ENCODE data around the gene FAM20C.

Gene FAM20C

DNA sequence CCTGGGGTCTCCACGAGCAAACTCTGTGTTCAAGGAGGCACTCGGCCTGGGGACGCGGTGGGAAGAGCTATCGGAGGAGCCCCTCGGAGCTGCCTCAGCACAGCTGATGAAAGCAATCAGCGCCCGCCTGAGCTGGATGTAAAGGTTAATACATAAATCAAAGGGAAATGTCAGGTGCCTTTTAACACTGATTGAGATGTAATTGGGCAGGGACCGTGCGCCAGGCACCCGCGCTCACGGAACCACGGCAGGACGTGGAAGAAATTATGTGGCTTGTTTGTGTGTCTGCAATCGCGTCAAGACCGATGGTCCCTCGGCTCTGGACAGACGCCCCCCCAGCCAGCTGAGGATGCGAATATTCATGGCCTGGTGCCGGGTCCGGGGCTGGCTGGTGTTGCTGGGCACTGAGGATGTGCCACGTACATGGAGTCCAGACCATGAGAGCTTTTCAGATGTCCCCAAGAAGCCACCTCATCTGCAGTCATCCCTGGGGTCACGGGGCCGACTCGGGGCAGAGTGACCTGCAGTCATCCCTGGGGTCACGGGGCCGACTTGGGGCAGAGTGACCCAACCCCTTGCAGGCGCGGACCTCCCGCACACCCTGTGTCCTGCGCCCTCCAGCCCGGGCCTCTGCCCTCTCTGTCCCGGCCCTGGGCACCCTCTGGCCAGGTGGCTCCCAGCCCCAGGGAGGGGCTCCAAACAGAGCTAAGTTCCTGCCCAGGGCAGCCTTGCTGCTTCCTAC, 113.2 kb downstream of the FAM20C start:
- Histone ChIP-seq H3K27me3 (ENCODE audit: control insufficient read depth, insufficient read depth, low read length) (no peaks in the 10 kb centered on the region), H3K9me3 (ENCODE audit: control insufficient read depth, low read length) (no peaks in the 10 kb centered on the region), H3K36me3 (ENCODE audit: control insufficient read depth, insufficient read depth, low read length) (no peaks in the 10 kb centered on the region), H3K4me1 (ENCODE audit: control insufficient read depth, insufficient read depth, low read length) (no peaks in the 10 kb centered on the region), H3K9ac (ENCODE audit: low read length) (no peak overlapping the region), H3K4me3 (ENCODE audit: low read length) (no peak overlapping the region)

DNA sequence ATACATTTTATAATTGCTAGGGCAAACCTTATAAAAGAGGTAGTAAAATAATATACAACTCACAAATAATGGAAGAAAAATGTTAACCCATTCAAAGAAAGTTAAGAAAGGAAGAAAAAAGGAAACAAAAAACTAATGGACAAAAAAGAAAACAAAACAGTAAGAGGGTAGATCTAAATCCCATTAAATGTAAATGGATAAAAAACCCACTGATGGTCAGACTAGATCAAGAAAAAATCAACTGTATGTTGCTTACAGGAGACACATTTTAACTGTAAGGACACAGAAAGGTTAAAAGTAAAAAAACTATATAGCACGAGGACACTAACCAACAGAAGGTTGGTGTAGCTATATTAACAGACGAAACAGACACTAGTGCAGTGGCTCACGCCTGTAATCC, 115.6 kb downstream of the FAM20C start:
- no peaks in the 10 kb centered on the region for H3K4me1 ChIP-seq (ENCODE audit: control insufficient read depth, insufficient read depth, low read length)
- H3K27me3 ChIP-seq (ENCODE audit: control insufficient read depth, insufficient read depth, low read length), result peaks cover 13% of the 10 kb centered on the region
- H3K36me3 ChIP-seq (ENCODE audit: control insufficient read depth, insufficient read depth, low read length), result no peaks in the 10 kb centered on the region
- no peaks in the 10 kb centered on the region for H3K9me3 ChIP-seq (ENCODE audit: control insufficient read depth, low read length)
- H3K9ac ChIP-seq (ENCODE audit: low read length), result no peak overlapping the region
- H3K4me3 ChIP-seq (ENCODE audit: low read length), result no peak overlapping the region

DNA sequence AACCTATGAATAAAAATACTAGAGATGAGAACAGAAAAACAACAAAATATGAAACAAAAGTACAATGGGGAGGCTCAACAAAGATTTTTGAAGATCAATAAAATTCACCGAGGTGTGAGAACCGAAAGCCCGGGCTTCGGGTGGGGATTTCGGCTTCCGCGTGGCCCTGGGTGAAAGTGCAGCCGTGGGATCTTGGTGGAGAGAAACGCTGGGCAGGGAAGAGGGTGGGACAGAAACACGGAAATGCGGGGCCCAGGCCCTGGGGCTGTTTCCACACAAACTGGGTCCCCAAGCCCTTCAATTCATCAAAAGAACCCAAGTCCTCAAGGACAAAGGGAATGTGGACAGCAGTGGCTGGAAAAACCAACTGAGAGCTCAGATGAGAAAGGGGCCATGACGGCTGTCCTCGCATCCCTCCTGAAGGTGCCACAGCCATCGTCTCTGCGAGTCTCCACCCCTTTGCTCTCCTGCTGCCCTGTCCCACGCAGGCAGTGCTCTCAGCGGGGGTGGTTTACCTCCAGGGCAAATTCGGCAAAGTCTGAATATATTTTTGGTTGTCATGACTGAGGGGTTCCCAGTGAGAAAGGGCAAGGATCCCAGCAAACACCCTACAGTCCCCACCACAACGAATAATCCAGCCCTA, 117.3 kb downstream of the FAM20C start:
- no peak overlapping the region for H3K4me3 ChIP-seq (ENCODE audit: low read length)
- H3K36me3 ChIP-seq (ENCODE audit: control insufficient read depth, insufficient read depth, low read length), result no peaks in the 10 kb centered on the region
- peaks cover 17% of the 10 kb centered on the region for H3K27me3 ChIP-seq (ENCODE audit: control insufficient read depth, insufficient read depth, low read length)
- H3K9ac ChIP-seq (ENCODE audit: low read length), result no peak overlapping the region
- H3K9me3 ChIP-seq (ENCODE audit: control insufficient read depth, low read length), result no peaks in the 10 kb centered on the region
- no peaks in the 10 kb centered on the region for H3K4me1 ChIP-seq (ENCODE audit: control insufficient read depth, insufficient read depth, low read length)

Data from mucosa of stomach (tissue), 1 donor.